ENCODE results near the gene ZNF83.

Gene ZNF83

GRCh38 chr19:52566588-52566987 is 71.6 kb downstream of the ZNF83 start:
- no peak for DNase-seq

GRCh38 chr19:52566121-52566520 is 72.0 kb downstream of the ZNF83 start:
- no peak for DNase-seq
